Thoracic aorta (tissue), 2 donors: Measurements from ENCODE around the gene ATP13A3. TPM values are rescaled to one million over a fixed set of nuclear protein-coding genes. Genes with fewer than 3 reads are reported as not detected.
"Not testable (repeated sequence)": the region's sequence is repeated elsewhere in the genome, so short reads cannot be mapped to it uniquely, and the experiment has no call there.

ENCODE experiments used
- ATAC-seq: fragments of 150-250 bp; one replicate; pipeline ENCODE4 v1.8.0; 2017; ENCODE audit warnings: low read depth; ENCODE audit not compliant: insufficient number of reproducible peaks, low FRiP score
- DNase-seq: peaks from one replicate; pipeline ENCODE4 v3.0.0-alpha.2; 2020; ENCODE audit warnings: low spot score
- H3K27ac ChIP-seq, 2 donors: fragments of 200-600 bp; sonication (generic); 1 replicate in 1 of 2; 2 replicates in 1 of 2; pipeline ENCODE4 v1.5.1; 2016; ENCODE audit warnings: mild to moderate bottlenecking in 2 of 2, moderate library complexity in 2 of 2
- H3K27me3 ChIP-seq: fragments of 200-600 bp; sonication (generic); replicated peaks from 2 replicates; pipeline ENCODE4 v1.6.0; 2016; ENCODE audit warnings: mild to moderate bottlenecking; ENCODE audit not compliant: insufficient read depth
- H3K36me3 ChIP-seq: fragments of 200-600 bp; sonication (generic); one replicate; pipeline ENCODE4 v1.5.1; 2016
- H3K4me1 ChIP-seq, 2 donors: fragments of 200-600 bp; sonication (generic); 1 replicate in 1 of 2; 2 replicates in 1 of 2; pipeline versions ENCODE4 v1.5.1 to v1.6.0; 2016; ENCODE audit warnings: low read depth in 2 of 2, mild to moderate bottlenecking in 1 of 2; ENCODE audit not compliant: control insufficient read depth in 1 of 2
- H3K4me3 ChIP-seq: fragments of 200-600 bp; sonication (generic); 2 replicates; pipeline ENCODE4 v1.5.1; 2016; ENCODE audit warnings: mild to moderate bottlenecking
- H3K9me3 ChIP-seq: fragments of 200-600 bp; sonication (generic); 2 replicates; pipeline ENCODE4 v1.5.1; 2016
- total RNA-seq, 2 donors: library from RNA; depleted of rRNA; stranded (reverse); fragments of >200 nt; gene quantifications; one replicate each; pipeline versions ENCODE4 v1.1.0 to v1.2.3, GENCODE V29; 2016
- TF ChIP-seq, protein P1 (sequence below): fragments of 200-600 bp; sonication (generic); IDR thresholded peaks from one replicate; pipeline ENCODE4 v1.5.1; 2019; ENCODE audit warnings: antibody characterized with exemption

Gene ATP13A3
- total RNA-seq, 2 donors from 2014 or later = 188 to 361 TPM

DNA sequence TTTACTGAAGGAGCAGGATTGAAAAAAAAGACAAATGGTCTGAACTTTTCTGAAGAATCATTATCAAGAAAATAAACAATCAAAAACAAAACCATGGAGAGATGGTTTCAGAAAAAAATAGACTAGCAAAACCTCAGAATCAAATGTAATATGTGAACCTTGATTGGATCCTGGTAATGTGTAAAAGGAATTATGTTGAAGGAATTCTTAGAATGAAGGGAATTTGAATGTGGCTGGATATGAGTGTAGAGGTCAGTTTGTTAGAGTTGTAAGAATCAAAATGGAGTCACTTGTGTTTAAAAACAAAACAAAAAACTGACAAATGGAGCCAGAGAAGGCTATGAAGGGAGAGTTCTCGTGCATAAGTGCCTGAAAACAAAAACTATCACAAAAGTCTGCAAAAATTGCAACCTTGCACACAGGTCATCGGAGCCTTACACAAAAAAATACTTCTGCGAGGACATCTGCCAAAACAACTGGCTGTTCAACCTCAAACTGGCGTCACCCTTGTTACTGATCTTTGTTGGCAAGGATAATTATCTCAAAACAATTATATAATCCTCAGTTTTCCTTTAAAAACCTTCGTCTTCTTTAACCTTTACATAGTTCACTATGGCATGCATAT lies 19.1 kb upstream of the ATP13A3 start:
- ATAC-seq = no peak
- Histone ChIP-seq H3K27ac (no peak overlapping the region), H3K4me3 (no peak overlapping the region), H3K36me3 (no peaks in the 10 kb centered on the region), H3K9me3 (no peaks in the 10 kb centered on the region), H3K27me3 (no peaks in the 10 kb centered on the region), H3K4me1 (no peaks in the 10 kb centered on the region)
- DNase-seq = no peak
- TF ChIP-seq, protein P1, sequence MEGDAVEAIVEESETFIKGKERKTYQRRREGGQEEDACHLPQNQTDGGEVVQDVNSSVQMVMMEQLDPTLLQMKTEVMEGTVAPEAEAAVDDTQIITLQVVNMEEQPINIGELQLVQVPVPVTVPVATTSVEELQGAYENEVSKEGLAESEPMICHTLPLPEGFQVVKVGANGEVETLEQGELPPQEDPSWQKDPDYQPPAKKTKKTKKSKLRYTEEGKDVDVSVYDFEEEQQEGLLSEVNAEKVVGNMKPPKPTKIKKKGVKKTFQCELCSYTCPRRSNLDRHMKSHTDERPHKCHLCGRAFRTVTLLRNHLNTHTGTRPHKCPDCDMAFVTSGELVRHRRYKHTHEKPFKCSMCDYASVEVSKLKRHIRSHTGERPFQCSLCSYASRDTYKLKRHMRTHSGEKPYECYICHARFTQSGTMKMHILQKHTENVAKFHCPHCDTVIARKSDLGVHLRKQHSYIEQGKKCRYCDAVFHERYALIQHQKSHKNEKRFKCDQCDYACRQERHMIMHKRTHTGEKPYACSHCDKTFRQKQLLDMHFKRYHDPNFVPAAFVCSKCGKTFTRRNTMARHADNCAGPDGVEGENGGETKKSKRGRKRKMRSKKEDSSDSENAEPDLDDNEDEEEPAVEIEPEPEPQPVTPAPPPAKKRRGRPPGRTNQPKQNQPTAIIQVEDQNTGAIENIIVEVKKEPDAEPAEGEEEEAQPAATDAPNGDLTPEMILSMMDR = no peak

DNA sequence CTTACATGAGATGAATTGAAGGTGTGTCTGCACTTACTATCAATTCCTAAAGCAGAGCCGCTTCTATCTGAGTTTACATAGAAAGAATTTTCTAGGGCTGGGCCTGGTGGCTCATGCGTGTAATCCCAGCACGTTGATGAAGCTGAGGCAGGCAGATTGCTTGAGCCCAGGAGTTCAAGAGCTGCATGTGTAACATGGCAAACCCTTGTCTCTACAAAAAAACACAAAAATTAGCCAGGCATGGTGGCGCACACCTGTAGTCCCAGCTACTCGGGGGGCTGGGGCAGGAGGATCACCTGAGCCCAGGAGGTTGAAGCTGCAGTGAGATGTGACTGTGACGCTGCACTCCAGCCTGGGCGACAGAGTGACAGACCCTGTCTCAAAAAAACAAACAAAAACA lies 18.1 kb upstream of the ATP13A3 start:
- no peak overlapping the region for H3K27ac ChIP-seq
- TF ChIP-seq, protein P1 = no peak
- no peaks in the 10 kb centered on the region for H3K4me1 ChIP-seq
- H3K27me3 ChIP-seq = no peaks in the 10 kb centered on the region
- DNase-seq (no peak), ATAC-seq (no peak)
- H3K4me3 ChIP-seq = no peak overlapping the region
- H3K36me3 ChIP-seq = no peaks in the 10 kb centered on the region
- H3K9me3 ChIP-seq = no peaks in the 10 kb centered on the region

DNA sequence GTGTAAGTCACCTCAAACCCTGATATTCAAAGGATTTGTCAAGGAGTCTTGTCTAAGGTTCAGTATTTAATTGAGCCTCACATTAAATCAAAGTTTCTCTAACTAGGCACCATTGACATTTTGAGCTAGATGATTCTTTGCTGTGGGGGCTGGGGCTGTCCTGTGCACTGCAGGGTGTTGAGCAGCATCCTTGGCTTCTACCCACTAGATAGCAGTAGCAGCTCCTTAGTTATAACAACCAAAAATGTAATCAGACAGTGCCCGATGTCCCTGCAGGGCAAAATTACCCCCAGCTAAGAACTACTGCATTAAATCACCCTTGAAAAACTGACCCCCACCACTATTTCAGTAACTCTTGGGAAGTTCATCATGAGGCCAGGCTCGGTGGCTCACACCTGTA lies 17.3 kb upstream of the ATP13A3 start:
- H3K27me3 ChIP-seq = no peaks in the 10 kb centered on the region
- H3K9me3 ChIP-seq = no peaks in the 10 kb centered on the region
- DNase-seq (no peak), ATAC-seq (no peak)
- H3K4me1 ChIP-seq = no peaks in the 10 kb centered on the region
- TF ChIP-seq, protein P1 = no peak
- no peaks in the 10 kb centered on the region for H3K36me3 ChIP-seq
- H3K4me3 ChIP-seq = no peak overlapping the region
- H3K27ac ChIP-seq = no peak overlapping the region

DNA sequence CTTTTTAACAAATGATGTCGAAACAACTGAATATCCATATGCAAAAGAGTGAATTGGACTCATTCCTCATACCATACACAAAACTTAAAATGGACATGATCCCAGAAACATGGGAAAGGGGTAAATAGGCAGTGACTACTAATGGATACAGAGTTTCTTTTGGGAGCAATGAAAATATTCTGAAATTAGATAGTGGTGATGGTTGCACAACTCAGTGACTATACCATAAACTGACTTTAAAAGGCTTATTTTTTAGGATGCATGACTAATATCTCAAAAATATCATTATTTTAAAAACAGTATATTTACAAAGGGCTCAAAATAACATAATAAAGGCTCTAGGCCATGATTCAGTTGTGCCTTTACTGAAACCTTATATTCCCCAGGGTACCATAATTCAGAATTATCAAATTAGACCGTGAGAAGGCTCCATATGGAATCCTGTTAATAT lies 16.3 kb upstream of the ATP13A3 start:
- Histone ChIP-seq H3K4me1 (peaks cover 0 to 1% of the 10 kb centered on the region in 2 donors), H3K4me3 (no peak overlapping the region), H3K27me3 (no peaks in the 10 kb centered on the region), H3K27ac (no peak overlapping the region), H3K36me3 (no peaks in the 10 kb centered on the region), H3K9me3 (no peaks in the 10 kb centered on the region)
- TF ChIP-seq, protein P1 = no peak
- DNase-seq (no peak), ATAC-seq (no peak)

DNA sequence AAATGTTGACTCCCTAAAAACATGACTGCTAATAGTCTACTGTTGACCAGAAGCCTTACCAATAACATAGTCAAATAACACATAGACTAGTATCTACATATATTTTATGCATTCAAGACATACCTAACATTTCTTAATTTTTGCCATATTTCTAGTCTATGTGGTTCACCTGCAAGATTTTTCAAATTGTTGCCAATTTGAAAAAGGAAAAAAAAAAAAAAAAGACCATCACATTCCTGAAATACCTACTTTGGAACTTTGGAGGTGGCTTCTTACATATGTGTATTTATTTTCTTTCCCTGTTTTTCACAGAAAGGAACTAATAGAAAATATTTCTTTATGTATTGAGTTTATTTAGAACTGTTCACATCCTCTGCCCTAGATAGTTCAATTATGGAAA lies 13.4 kb upstream of the ATP13A3 start:
- H3K4me1 ChIP-seq = peaks cover 0 to 9% of the 10 kb centered on the region in 2 donors
- TF ChIP-seq, protein P1 = no peak
- ATAC-seq (no peak), DNase-seq (no peak)
- H3K4me3 ChIP-seq = no peak overlapping the region
- H3K36me3 ChIP-seq = no peaks in the 10 kb centered on the region
- H3K27me3 ChIP-seq = no peaks in the 10 kb centered on the region
- no peak overlapping the region for H3K27ac ChIP-seq
- H3K9me3 ChIP-seq = no peaks in the 10 kb centered on the region

DNA sequence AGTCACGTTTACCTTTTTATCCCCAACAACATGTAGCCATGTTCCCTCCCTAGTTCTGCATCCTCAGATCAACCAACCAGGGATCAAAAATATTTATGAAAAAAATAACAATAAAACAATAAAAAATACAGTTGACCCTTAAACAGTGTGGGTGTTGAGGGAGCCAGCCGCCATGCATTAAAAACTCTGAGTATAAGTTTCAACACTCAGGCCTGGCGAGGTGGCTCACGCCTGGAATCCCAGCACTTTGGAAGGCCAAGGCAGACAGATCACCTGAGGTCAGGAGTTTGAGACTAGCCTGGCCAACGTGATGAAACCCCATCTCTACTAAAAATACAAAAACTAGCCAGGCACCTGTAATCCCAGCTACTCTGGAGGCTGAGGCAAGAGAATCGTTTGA lies 12.7 kb upstream of the ATP13A3 start:
- not testable (repeated sequence) for H3K27me3 ChIP-seq, ATAC-seq, H3K9me3 ChIP-seq, H3K36me3 ChIP-seq, H3K27ac ChIP-seq, DNase-seq, H3K4me3 ChIP-seq, H3K4me1 ChIP-seq
